ENCODE measurements around the gene COL5A1.
"Not testable (repeated sequence)": the region's sequence is repeated elsewhere in the genome, so short reads cannot be mapped to it uniquely, and the experiment has no call there.

COL5A1 gene

GRCh38 chr9:134641990-134642384, 384 bp downstream of the COL5A1 start:
- DNase-seq = no peak

- DNase-seq = no peak
Observed at GRCh38 chr9:134642385-134643181, 980 bp downstream of the COL5A1 start.

- DNase-seq = no peak
Observed at GRCh38 chr9:134643222-134643671, 1.6 kb downstream of the COL5A1 start.

- DNase-seq = not testable (repeated sequence)
Observed at GRCh38 chr9:134644401-134644724, 2.8 kb downstream of the COL5A1 start.

GRCh38 chr9:134644725-134645606, 3.4 kb downstream of the COL5A1 start:
- no peak for DNase-seq

GRCh38 chr9:134645607-134646365, 4.2 kb downstream of the COL5A1 start:
- no peak for DNase-seq

GRCh38 chr9:134647359-134648080, 5.9 kb downstream of the COL5A1 start:
- DNase-seq = no peak

GRCh38 chr9:134648701-134649530, 7.3 kb downstream of the COL5A1 start:
- no peak for DNase-seq

- no peak for DNase-seq
Observed at GRCh38 chr9:134650431-134651190, 9.0 kb downstream of the COL5A1 start.

GRCh38 chr9:134651226-134651905, 9.8 kb downstream of the COL5A1 start:
- no peak for DNase-seq

GRCh38 chr9:134652291-134653225, 11.0 kb downstream of the COL5A1 start:
- DNase-seq = no peak

- no peak for DNase-seq
Observed at GRCh38 chr9:134653259-134654009, 11.8 kb downstream of the COL5A1 start.

- no peak for DNase-seq
Observed at GRCh38 chr9:134655101-134655500, 13.5 kb downstream of the COL5A1 start.

- DNase-seq = no peak
Observed at GRCh38 chr9:134655586-134656333, 14.2 kb downstream of the COL5A1 start.

GRCh38 chr9:134656334-134657006, 14.9 kb downstream of the COL5A1 start:
- DNase-seq = no peak

GRCh38 chr9:134657666-134658377, 16.2 kb downstream of the COL5A1 start:
- no peak for DNase-seq
